Superior temporal gyrus (tissue), 1 donor: ENCODE results near the gene BTRC.
"Not testable (repeated sequence)": the region's sequence is repeated elsewhere in the genome, so short reads cannot be mapped to it uniquely, and the experiment has no call there.

Experiments used
- DNase-seq: peaks from one replicate; pipeline ENCODE4 v3.0.0-alpha.2; 2016; ENCODE audit errors: extremely low spot score

The BTRC gene

GRCh38 chr10:101386659-101387259, 32.8 kb downstream of the BTRC start:
- DNase-seq: no peak

DNA sequence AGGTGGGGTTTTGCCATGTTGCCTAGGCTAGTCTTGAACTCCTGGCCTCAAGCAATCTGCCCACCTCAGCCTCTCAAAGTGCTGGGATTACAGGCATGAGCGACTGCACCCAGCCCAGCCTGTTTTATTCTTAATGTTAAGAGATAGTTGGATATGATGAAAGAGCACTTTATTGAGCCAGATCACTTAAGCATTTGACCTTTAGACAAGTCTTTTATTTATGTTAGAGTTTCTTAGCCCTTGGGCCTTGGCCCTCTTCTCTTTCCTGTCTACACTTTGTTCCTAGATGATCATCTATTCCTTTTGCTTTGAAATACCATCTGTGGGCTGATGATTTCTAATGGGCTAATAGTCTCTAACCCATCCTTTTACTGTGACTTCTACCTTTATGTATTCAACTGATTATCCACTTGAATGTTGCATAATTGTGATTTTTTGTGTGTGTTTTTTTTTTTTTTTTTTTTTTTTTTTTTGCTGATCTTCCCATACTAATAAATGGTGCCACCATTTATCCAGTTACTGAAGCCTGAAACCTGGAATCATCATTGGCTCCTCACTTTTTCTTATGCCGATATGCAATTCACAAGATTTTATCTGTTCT, 34.8 kb downstream of the BTRC start:
- no peak for DNase-seq

GRCh38 chr10:101389532-101389931, 35.6 kb downstream of the BTRC start:
- DNase-seq: not testable (repeated sequence)

GRCh38 chr10:101389986-101390531, 36.1 kb downstream of the BTRC start:
- DNase-seq: no peak

- no peak for DNase-seq
Measured at GRCh38 chr10:101393378-101393777, 39.4 kb downstream of the BTRC start.

DNA sequence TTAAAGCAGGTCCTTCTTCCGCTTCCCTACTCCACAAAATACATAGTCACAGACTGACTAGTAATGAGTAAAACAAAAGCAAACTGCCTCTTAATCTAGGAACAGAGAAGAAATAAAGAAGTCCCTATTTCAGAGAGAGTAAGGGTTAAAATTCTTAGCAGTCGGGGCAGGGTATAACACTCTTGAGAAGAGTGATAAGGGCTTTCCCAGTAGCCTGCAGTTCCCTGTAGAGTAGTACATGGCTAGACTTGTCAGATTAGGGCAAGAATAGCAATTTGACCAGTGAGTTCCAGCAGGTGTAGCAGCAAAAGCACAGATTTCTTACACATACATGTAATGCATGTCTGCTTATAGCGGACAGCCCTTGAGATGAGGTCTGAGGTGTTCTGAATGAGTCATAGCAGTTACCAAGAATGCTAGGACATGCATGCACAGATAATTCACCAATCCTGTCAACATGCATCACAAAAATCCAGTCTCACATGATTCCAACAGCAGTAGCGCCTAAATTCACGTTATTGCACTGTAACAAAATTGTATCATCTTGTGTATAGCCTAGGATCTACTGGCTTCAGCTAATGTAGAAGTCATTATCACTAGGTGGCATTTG, 40.7 kb downstream of the BTRC start:
- DNase-seq: no peak

GRCh38 chr10:101397140-101397539, 43.2 kb downstream of the BTRC start:
- DNase-seq: peak; percentile 75

- DNase-seq: no peak
Measured at GRCh38 chr10:101400585-101400984, 46.6 kb downstream of the BTRC start.

DNA sequence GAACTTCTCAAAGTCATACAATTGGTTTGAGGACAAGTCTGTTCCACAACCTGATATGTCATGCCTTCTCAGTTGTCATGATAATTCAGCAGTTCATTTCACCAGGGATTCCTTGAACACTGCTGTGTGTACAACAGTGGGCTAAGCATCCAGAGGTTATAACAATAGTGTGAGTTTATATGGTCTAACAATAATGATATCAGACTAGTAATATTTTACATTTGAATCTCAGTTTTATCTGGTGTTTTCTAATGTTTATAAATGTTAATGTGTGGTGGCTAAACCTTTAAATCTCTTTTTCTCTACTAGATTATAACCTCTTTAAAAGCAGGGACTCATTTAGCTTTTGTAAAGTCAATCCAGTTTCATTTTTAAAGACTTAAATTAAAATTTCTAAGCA, 48.7 kb downstream of the BTRC start:
- DNase-seq: no peak

DNA sequence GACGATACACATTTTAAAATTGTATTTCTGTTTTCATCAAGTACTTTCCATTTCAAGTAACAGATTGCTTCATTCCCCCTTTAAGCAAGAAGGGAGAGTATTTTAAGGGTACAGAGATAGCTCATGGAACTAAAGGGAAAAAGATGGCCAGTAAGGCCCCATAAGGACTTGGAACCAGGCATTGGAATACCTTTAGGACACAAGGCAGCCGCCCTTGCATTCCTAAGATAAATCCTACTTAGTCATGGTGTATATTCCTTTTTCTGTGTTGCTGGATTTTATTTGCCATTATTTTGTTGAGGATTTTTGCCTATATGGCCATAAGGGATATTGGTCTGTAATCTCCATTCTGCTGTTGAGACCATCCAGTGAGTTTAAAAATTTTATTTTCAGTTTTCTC, 49.2 kb downstream of the BTRC start:
- DNase-seq: no peak

GRCh38 chr10:101405001-101405400, 51.0 kb downstream of the BTRC start:
- DNase-seq: no peak

GRCh38 chr10:101411598-101411997, 57.6 kb downstream of the BTRC start:
- no peak for DNase-seq

DNA sequence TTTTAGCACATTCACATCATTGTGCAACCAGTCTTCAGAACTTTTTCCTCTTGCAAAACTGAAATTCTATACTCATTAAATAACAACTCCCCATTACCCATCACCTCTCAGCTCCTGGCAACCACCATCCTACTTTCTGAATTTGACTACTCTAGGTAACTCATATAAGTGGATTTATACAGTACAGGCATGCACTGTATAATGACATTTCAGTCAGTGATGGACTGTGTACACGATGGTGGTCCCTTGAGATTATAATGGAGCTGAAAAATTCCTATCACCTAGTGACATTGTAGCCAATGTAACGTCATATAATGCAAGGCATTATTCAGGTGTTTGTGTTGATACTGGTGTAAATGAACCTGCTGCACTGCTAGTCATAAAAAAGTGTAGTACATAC, 60.1 kb downstream of the BTRC start:
- no peak for DNase-seq

DNA sequence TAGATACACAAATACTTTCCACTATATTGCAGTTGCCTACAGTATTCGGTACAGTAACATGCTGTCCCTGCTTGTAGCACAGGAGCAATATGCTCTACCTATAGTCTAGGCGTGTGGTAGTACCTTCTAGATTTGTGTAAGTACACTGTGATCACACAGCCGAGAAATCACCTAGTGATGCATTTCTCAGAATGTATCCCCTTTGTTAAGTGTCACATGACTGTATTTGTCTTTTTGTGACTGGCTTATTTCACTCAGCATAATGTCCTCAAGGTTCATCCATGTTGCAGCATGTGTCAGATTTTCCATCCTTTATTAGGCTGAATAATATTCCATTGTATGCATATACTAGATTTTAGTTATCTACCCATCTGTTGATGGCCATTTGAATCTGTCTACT, 61.9 kb downstream of the BTRC start:
- no peak for DNase-seq

- not testable (repeated sequence) for DNase-seq
Measured at GRCh38 chr10:101421967-101422366, 68.0 kb downstream of the BTRC start.

DNA sequence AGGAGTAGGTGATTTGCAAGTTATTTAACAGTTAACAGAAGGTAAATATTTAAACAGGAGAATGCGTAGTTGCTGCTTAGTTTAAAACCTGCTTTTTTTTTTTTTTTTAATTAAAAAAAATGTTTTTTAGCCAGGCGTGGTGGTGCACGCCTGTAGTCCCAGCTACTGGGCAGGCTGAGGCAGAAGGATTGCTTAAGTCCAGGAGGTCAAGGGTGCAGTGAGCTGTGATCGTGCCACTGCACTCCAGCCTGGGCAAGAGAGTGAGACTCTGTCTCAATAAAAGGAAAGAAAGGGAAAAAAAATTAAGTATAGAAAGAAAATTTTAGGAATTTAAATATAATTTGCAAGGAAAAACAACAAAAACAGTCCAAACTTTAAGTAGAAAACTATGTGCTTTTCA, 71.6 kb downstream of the BTRC start:
- no peak for DNase-seq

GRCh38 chr10:101428036-101428435, 74.1 kb downstream of the BTRC start:
- no peak for DNase-seq

DNA sequence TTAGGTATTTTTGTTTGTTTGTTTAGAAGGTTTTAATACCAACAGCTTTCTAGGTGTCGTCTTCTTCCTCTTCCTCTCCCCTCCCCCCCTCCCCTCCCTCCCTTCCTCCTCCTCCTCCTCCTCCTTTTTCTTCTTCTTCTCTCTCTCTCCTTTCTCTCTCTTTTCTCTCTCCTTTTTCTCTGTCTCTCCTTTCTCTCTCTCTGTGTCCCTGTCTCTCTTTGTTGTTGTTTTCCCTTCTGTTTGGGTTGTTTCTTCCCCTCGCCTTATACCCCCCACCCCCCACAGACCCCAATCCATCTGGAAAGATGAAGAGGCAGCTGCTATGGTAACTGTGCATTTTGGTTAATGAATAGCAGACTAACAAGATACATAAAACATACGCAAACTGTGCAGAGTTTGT, 75.5 kb downstream of the BTRC start:
- DNase-seq: no peak

DNA sequence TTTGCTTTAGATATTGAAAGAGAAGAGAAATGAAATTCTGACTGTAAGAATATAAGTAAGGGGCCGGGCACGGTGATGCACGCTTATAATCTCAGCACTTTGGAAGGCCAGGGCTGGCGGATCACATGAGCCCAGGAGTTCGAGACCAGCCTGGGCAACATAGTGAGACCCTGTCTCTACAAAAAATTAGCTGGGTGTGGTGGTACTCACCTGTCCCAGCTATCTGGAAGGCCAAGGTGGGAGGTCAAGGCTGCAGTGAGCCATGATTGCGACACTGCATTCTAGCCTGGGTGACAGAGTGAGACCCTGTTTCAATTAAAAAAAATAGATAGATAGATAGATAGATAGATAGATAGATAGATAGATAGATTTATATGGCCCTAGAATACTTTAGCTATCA, 82.3 kb downstream of the BTRC start:
- DNase-seq: no peak

- DNase-seq: no peak
Measured at GRCh38 chr10:101438881-101439391, 85.0 kb downstream of the BTRC start.

DNA sequence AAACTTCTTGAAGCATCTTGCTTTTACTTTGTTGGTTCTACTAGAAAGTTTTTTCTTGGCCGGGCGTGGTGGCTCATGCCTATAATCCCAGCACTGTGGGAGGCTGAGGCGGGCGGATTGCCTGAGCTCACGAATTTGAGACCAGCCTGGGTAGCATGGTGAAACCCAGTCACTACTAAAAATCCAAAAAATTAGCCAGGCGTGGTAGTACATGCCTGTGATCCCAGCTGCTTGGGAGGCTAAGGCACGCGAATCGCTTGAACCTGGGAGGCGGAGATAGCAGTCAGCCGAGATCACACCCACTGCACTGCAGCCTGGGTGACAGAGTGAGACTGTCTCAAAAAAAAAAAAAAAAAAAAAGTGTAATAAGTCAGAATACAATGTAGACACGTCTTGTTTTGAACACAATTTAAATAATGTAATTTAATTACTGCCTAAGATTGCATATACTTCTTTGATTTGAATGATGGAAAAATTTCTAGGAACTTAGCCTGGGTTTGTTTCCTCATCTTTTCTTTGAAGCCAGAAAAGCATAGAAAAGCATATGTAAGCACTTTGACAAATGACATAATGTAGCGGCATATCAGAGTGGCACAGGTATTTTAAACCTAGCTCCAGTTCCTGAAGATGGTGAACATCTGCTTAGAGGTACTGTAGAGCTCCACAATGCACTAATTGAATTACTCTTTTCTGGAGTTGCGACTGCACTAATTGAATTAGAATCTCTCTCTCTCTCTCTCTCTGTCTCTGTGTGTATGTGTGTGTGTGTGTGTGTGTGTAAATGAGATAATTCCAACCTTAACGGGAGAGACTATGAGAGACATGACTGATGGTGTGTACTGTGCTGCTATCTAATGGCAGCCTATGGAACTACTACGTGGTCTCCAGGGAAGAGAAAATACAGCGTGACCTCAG, 87.8 kb downstream of the BTRC start:
- DNase-seq: peak; percentile 84

DNA sequence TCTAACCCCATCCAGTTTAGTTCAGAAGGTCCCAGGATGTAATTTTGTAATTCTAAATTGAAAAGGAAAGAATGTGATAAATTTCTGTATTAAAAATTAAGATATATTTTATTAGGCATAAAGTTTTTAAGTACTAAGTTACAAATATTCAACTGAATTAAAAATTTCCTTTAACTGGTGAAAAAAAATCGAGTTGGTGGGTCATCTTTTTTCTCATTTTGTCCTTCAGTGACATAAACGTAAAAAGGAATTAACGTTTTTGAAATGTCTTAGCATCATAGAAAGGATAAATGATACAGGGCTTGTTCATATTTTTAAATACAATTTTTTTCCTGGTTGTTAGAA, 88.5 kb downstream of the BTRC start:
- no peak for DNase-seq
